AG04450 (cell line): Measurements from ENCODE around the gene CCSER1. TPM values are rescaled to one million over a fixed set of nuclear protein-coding genes. Genes with fewer than 3 reads are reported as not detected.
"Not testable (repeated sequence)": the region's sequence is repeated elsewhere in the genome, so short reads cannot be mapped to it uniquely, and the experiment has no call there.

Experiments used
- CTCF ChIA-PET: fragments of 300-600, 350-600 bp; formaldehyde crosslinking; extraction: SDS; loops from one replicate; lab custom pipeline; 2022; ENCODE audit warnings: antibody characterized with exemption, inconsistent platforms; lab: Charles Lee
- POLR2A ChIA-PET: fragments of 350-600 bp; formaldehyde crosslinking; extraction: SDS; loops from one replicate; lab custom pipeline; 2021; ENCODE audit warnings: antibody characterized with exemption, inconsistent platforms; lab: Yijun Ruan, JAX
- DNase-seq: peaks from one replicate; pipeline ENCODE4 v3.0.0-alpha.2; 2011; ENCODE audit warnings: low read depth, low spot score
- H3K27ac ChIP-seq: one replicate; pipeline ENCODE4 v1.5.1; 2012; ENCODE audit warnings: low read depth, low read length, control low read depth
- H3K27me3 ChIP-seq: one replicate; pipeline ENCODE4 v1.6.0; 2012; ENCODE audit warnings: low read length; ENCODE audit not compliant: control insufficient read depth, insufficient read depth
- H3K4me3 ChIP-seq: 2 replicates; pipeline ENCODE4 v1.5.1; 2011; ENCODE audit warnings: mild to moderate bottlenecking, low read depth, low read length, control low read depth
- H3K9me3 ChIP-seq: 2 replicates; pipeline ENCODE4 v1.5.1; 2012; ENCODE audit warnings: low read length; ENCODE audit not compliant: control insufficient read depth, insufficient read depth
- polyA plus RNA-seq: library from polyadenylated mRNA; depleted of rRNA; stranded (reverse); fragments of >200 nt; gene quantifications from 2 replicates; pipeline ENCODE4 v1.2.3, GENCODE V29; 2011
- TF ChIP-seq, protein P1 (sequence below): IDR thresholded peaks from 2 replicates; pipeline ENCODE4 v1.5.1; 2011; ENCODE audit warnings: low read depth, low read length, control low read depth, inconsistent platforms

Gene CCSER1
- polyA plus RNA-seq, 1 experiment, result not detected

DNA sequence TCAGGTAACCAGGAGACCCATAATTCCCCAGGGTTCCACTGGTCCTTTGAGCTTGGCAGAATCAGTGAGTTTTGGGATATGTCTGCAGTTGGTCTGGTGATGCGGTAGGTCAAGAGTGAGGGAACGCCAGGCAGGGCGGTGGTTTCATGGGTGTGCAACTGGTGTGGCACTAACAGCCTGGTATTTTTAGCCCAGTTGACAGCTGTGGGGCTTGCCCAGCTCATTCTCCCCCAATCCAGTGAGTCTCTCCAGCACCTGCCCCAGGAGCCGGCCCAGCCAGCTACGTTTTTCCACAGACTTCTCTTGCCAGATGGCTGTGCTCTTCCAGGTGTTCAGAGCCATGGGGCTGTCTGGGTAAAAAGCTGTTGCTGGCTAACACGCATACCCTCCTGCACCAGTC, 1019.9 kb downstream of the CCSER1 start:
- H3K4me3 ChIP-seq, result no peak overlapping the region
- H3K9me3 ChIP-seq, result peaks cover 9% of the 10 kb centered on the region
- no peak for DNase-seq
- ChIA-PET CTCF (no interaction called here), POLR2A (no interaction called here)
- no peak overlapping the region for H3K27ac ChIP-seq
- no peaks in the 10 kb centered on the region for H3K27me3 ChIP-seq
- TF ChIP-seq, protein P1, sequence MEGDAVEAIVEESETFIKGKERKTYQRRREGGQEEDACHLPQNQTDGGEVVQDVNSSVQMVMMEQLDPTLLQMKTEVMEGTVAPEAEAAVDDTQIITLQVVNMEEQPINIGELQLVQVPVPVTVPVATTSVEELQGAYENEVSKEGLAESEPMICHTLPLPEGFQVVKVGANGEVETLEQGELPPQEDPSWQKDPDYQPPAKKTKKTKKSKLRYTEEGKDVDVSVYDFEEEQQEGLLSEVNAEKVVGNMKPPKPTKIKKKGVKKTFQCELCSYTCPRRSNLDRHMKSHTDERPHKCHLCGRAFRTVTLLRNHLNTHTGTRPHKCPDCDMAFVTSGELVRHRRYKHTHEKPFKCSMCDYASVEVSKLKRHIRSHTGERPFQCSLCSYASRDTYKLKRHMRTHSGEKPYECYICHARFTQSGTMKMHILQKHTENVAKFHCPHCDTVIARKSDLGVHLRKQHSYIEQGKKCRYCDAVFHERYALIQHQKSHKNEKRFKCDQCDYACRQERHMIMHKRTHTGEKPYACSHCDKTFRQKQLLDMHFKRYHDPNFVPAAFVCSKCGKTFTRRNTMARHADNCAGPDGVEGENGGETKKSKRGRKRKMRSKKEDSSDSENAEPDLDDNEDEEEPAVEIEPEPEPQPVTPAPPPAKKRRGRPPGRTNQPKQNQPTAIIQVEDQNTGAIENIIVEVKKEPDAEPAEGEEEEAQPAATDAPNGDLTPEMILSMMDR, result no peak

DNA sequence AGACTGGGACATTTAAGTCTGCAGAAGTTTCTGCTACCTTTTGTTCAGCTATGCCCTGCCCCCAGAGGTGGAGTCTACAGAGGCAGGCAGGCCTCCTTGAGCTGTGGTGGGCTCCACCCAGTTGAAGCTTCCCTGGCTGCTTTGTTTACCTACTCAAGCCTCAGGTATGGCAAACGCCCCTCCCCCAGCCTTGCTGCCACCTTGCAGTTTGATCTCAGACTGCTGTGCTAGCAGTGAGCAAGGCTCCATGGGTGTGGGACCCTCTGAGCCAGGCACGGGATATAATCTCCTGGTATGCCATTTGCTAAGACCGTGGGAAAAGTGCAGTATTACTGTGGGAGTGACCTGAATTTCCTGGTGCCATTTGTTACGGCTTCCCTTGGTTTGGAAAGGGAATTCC, 1026.8 kb downstream of the CCSER1 start:
- DNase-seq, H3K4me3 ChIP-seq, POLR2A ChIA-PET, H3K9me3 ChIP-seq, CTCF ChIA-PET, H3K27ac ChIP-seq, H3K27me3 ChIP-seq: not testable (repeated sequence)

DNA sequence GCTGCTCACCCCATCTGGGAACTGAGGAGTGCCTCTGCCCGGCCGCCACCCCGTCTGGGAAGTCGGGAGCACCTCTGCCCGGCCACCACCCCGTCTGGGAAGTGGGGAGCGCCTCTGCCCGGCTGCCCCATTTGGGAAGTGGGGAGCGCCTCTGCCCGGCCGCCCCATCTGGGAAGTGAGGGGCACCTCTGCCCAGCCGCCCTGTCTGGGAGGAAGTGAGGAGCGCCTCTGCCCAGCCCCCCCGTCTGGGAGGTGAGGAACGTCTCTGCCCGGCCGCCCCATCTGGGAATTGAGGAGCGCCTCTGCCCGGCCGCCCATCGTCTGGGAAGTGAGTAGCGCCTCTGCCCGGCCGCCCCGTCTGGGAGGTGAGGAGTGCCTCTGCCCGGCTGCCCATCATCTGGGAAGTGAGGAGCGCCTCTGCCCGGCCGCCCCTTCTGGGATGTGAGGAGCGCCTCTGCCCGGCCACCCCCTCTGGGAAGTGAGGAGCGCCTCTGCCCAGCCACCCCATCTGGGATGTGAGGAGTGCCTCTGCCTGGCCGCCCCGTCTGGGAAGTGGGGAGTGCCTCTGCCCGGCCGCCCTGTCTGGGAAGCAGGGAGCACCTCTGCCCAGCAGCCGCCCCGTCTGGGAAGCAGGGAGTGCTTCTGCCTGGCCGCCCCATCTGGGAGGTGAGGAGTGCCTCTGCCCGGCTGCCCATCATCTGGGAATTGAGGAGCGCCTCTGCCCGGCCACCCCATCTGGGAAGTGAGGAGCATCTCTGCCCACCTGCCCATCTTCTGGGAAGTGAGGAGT, 1040.9 kb downstream of the CCSER1 start:
- H3K27ac ChIP-seq, H3K4me3 ChIP-seq, CTCF ChIA-PET, H3K27me3 ChIP-seq, POLR2A ChIA-PET, DNase-seq: not testable (repeated sequence)
- H3K9me3 ChIP-seq, result peaks cover 23% of the 10 kb centered on the region

DNA sequence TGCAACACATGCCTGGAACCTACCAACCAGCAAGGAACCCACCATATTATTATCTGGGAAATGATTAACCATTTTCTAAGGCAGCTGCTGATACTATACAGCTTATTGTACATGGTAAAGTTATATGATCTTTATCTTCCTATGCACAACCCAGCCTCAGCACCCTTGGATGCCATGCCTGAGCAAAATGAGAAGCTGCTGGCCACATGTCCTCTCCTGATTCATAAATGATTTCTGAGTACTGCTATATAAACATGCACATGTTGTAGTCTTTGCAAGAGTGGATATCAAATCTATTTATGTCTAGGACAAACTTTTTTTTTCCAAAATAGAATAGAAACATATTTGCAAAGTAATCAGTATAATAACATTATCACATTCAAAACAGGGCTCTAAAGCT, 1043.6 kb downstream of the CCSER1 start:
- no peak overlapping the region for H3K27ac ChIP-seq
- peaks cover 21% of the 10 kb centered on the region for H3K9me3 ChIP-seq
- no peak for DNase-seq
- no peaks in the 10 kb centered on the region for H3K27me3 ChIP-seq
- POLR2A ChIA-PET, result no interaction called here
- CTCF ChIA-PET, result no interaction called here
- TF ChIP-seq, protein P1, result no peak
- H3K4me3 ChIP-seq, result no peak overlapping the region

DNA sequence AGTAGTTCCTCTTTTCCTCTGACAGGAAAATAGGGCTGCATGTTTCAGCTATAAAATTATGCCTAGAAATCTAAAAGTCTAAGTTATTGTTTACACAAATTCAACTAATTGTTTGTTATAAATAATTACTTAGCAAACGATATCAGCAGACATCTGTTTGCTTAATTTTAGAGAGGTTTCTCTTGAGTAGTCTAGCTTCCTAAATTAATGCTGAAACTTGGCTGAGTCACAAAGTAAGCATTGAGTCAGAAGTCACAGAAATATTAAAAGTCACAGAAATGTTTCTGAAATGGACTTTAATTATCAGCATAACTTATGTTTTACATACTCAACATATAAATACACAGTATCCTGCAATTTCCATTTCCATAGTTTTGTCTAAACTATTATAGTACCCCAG, 1044.0 kb downstream of the CCSER1 start:
- no peak for DNase-seq
- ChIA-PET CTCF (no interaction called here), POLR2A (no interaction called here)
- H3K27me3 ChIP-seq, result no peaks in the 10 kb centered on the region
- H3K9me3 ChIP-seq, result peaks cover 21% of the 10 kb centered on the region
- TF ChIP-seq, protein P1, result no peak
- H3K4me3 ChIP-seq, result no peak overlapping the region
- H3K27ac ChIP-seq, result no peak overlapping the region

DNA sequence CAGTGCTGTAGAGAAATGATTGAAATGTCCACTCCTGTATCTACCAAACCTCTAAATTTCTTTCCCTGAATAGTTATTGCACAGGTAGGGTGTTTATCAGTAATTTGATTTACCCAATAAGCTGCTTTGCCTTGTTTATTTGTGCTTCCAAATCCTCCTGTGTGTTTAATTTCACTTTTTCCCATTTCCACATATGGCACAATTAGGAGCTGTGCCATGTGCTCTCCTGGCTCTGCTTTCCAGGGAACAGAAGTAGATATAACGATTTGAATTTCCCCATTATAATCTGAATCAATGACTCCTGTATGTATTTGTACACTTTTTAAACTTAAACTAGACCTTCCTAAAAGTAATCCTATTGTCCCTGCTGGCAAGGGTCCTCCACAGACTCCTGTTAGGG, 1057.9 kb downstream of the CCSER1 start:
- H3K27me3 ChIP-seq, DNase-seq, POLR2A ChIA-PET, H3K9me3 ChIP-seq, CTCF ChIA-PET, H3K27ac ChIP-seq, H3K4me3 ChIP-seq: not testable (repeated sequence)
